HG02678 (cell line): ENCODE data around the gene AMDHD2.
"Not testable (repeated sequence)": the region's sequence is repeated elsewhere in the genome, so short reads cannot be mapped to it uniquely, and the experiment has no call there.

ENCODE experiments used
- ATAC-seq: cut with Tn5 transposase; IDR thresholded peaks from one replicate; pipeline ENCODE4 v1.9.1; 2021; ENCODE audit warnings: mild to moderate bottlenecking, moderate library complexity; ENCODE audit not compliant: unreplicated experiment

The AMDHD2 gene

GRCh38 chr16:2531696-2532493 is 11.7 kb downstream of the AMDHD2 start:
- peak; percentile 84 for ATAC-seq

GRCh38 chr16:2532494-2533141 is 12.4 kb downstream of the AMDHD2 start:
- no peak for ATAC-seq

GRCh38 chr16:2533142-2533755 is 13.1 kb downstream of the AMDHD2 start:
- not testable (repeated sequence) for ATAC-seq

- ATAC-seq: no peak
Measured at GRCh38 chr16:2533912-2534311, 13.7 kb downstream of the AMDHD2 start.

- not testable (repeated sequence) for ATAC-seq
Measured at GRCh38 chr16:2534335-2534734, 14.2 kb downstream of the AMDHD2 start.

- no peak for ATAC-seq
Measured at GRCh38 chr16:2535625-2536013, 15.4 kb downstream of the AMDHD2 start.

GRCh38 chr16:2537451-2538379 is 17.5 kb downstream of the AMDHD2 start, which contains the start of gene PDPK1:
Gene PDPK1 (plus strand): TSS chr16:2538021. CDS start chr16:2538113, 92 bp downstream.
- ATAC-seq: peak; percentile 89

- not testable (repeated sequence) for ATAC-seq
Measured at GRCh38 chr16:2539192-2539844, 19.1 kb downstream of the AMDHD2 start.

GRCh38 chr16:2539845-2540458 is 19.8 kb downstream of the AMDHD2 start:
- ATAC-seq: not testable (repeated sequence)

GRCh38 chr16:2540912-2541311 is 20.7 kb downstream of the AMDHD2 start:
- not testable (repeated sequence) for ATAC-seq

GRCh38 chr16:2541409-2541808 is 21.2 kb downstream of the AMDHD2 start:
- not testable (repeated sequence) for ATAC-seq

GRCh38 chr16:2543771-2544170 is 23.6 kb downstream of the AMDHD2 start:
- not testable (repeated sequence) for ATAC-seq

GRCh38 chr16:2550283-2550878 is 30.2 kb downstream of the AMDHD2 start:
- ATAC-seq: not testable (repeated sequence)

GRCh38 chr16:2551420-2551889 is 31.3 kb downstream of the AMDHD2 start:
- not testable (repeated sequence) for ATAC-seq

GRCh38 chr16:2554709-2555425 is 34.7 kb downstream of the AMDHD2 start:
- not testable (repeated sequence) for ATAC-seq

- not testable (repeated sequence) for ATAC-seq
Measured at GRCh38 chr16:2557150-2557549, 37.0 kb downstream of the AMDHD2 start.

- ATAC-seq: peak; percentile 65
Measured at GRCh38 chr16:2560131-2560797, 40.1 kb downstream of the AMDHD2 start.

GRCh38 chr16:2560798-2561133 is 40.6 kb downstream of the AMDHD2 start:
- ATAC-seq: peak; percentile 52
